ENCODE results near the gene SGCE.

The SGCE gene

GRCh38 chr7:94567396-94567795 is 88.5 kb downstream of the SGCE start:
- DNase-seq (ENCODE audit: low read depth in 2 of 2): no peak

- DNase-seq (ENCODE audit: low read depth in 2 of 2): no peak
Measured at GRCh38 chr7:94565247-94565894, 90.6 kb downstream of the SGCE start.

GRCh38 chr7:94562525-94562924 is 93.4 kb downstream of the SGCE start:
- no peak for DNase-seq (ENCODE audit: low read depth in 2 of 2)

- no peak for DNase-seq (ENCODE audit: low read depth in 2 of 2)
Measured at GRCh38 chr7:94561841-94562514, 94.0 kb downstream of the SGCE start.

GRCh38 chr7:94559972-94560371 is 96.0 kb downstream of the SGCE start:
- DNase-seq (ENCODE audit: low read depth in 2 of 2): no peak

GRCh38 chr7:94557215-94557614 is 98.7 kb downstream of the SGCE start:
- DNase-seq (ENCODE audit: low read depth in 2 of 2): no peak

- DNase-seq (ENCODE audit: low read depth in 2 of 2): no peak
Measured at GRCh38 chr7:94556028-94556427, 99.9 kb downstream of the SGCE start.

GRCh38 chr7:94547126-94547525 is 108.8 kb downstream of the SGCE start:
- no peak for DNase-seq (ENCODE audit: low read depth in 2 of 2)

GRCh38 chr7:94540428-94540827 is 115.5 kb downstream of the SGCE start:
- no peak for DNase-seq (ENCODE audit: low read depth in 2 of 2)

All from stimulated activated CD8-positive, alpha-beta memory T cell treated with anti-CD3 and anti-CD28 coated beads, Interleukin-2, amount 100 ng/mL, for 1 hour (primary cell).